Activated CD4-positive, alpha-beta T cell treated with anti-CD3 and anti-CD28 coated beads, Interleukin-2, amount 50 U/mL, for 48 hours (primary cell): ENCODE results near the gene LTBP1.

Experiments used
- DNase-seq, 2 experiments: peaks; one replicate each; pipeline ENCODE4 v3.0.0-alpha.2; 2020

LTBP1 gene

DNA sequence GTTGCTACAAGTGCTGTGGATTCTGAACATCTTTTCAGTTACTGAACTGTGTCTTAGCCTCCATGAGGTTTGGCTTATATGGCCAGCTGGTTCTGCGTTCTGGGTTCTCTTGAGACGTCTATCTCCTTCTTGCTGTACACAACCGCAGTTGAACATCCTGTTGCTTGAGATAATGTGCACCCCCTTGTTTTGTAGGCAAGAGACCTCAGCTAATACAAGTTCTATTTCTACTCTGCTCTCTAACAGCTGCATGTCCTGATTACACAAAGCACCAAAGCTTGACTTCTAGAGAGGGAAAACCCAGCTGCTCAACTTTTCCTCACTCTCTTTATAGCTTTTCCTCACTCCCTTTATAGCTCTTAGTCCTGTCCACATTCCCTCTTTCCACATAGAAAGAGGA lies 176.0 kb downstream of the LTBP1 start:
- DNase-seq = no peak

DNA sequence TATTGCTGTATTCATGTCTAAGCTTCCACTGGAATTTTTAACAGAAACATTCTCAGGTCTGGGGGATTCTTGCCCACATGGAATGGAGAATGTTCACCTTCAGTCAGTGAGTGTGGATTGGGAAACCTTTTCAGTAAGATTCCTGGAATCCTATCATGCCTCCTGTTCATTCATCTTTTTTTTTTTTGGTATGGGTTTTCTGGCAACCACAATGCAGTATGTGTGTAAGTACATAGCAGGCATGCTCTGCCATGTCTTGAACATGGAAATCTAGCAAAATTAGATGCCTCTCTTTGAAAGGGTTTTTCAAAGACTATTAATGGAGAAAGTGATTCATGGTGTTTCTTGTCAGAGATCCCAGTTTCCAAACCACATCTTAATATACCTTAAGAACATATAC lies 176.5 kb downstream of the LTBP1 start:
- DNase-seq = no peak

DNA sequence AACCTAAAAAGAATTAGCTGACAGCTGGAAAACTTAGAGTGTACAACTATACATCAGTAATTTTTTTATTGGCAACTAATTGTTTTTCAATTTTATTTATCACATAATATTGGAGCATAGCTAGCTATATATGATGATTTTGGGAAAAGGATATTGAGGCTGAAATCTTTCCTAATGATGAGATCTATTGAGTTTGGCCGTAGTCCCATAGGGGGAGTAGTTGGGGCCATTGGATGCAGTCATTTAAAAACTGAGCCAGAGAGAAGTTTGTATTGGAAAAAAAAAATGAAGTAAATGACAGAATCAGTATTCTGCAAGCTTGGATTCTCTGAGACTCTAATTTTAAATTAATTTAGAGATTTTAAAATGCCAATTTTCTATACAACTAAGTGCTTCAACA lies 179.8 kb downstream of the LTBP1 start:
- no peak for DNase-seq

DNA sequence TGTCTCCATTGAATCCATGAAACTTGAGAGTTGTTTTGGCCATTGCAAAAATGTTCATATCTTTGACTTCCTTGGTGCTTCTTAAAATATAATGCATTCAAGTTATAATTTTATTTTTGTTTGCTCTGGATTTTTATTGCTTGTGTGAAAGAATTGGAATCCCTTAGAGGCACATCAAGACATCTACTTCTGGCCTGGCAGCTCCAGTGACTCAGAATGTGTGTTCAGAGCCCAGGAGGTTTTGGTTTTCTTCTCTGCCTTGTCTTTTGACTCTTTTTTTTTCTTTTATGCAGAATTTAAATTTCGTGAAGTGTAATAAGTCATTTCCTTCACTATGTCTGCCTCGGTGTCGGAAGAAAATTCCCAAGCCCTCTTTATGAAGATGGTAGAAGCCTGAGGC lies 180.2 kb downstream of the LTBP1 start:
- DNase-seq = no peak

DNA sequence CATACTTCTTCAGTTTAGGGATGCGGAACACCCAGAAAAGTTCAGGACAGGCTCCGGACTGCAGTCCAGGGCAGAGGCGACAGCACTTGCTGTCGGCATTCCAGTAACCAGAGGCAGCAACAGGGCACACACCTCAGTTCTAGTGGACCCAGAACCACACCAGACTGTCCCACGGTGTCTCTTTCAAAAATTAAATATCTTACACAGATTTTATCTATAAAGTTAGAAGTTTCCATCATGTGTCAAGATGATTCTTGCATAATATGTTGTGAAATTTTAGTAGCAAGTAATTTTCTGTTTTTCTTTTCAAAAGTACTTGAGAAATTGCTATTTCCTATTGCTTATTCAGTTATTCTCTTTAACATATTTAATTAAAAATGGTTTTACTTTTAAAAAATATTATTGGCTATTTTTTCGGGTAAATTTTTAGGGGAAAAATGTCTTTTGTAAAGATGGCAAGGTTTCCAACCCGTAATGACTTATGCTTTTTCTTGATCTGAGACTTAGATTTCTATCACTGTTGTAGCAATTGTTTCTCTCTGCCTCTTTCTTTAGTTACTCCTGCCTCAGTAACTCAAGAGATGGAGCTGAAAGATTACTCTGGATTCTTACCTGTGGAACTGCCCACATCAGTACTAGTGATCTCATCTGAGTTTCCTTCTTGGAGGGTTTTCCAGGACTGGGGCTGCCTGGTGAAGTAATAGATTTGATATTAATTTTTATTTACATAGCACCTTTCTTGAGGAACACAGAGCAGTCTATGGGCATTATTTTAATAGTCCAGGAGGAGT lies 182.7 kb downstream of the LTBP1 start:
- no peak for DNase-seq

DNA sequence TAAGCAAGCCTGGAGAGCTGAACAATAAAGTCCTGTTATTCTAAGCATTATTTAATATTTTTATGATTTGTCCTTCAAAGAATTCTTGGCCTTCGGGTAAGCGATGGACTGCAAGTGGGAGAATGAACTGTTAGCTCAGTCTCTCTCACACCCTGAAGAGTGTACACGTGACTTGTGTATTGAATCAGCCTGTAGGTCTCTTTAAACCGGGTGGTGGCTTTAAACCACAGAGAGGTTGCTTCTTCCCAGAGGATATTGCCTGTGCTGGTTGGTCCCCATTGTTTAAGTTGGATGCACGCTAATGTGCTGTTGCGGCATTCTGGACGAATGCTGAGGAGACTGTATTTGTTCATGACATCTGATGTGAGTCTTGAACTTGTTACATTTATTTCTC lies 183.3 kb downstream of the LTBP1 start:
- DNase-seq = no peak

DNA sequence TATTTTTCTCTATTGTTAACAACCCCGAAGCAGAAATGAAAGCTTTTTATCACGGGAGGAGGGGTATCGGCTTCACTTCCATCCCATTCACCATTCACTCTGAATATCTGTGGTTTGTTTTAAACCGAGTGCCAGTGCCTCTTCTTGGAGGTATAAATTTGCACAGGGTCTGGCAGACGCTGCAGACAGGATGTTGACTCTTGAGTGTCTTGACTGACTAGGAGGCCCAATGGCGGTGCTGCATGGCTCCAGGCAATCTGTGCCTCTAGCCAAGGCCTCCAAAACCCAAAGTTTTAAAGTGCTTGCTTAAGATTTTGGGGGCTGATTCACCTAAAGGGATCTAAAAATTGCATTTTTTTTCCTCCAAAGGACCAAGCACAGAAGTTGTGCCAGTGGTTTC lies 183.8 kb downstream of the LTBP1 start:
- no peak for DNase-seq

DNA sequence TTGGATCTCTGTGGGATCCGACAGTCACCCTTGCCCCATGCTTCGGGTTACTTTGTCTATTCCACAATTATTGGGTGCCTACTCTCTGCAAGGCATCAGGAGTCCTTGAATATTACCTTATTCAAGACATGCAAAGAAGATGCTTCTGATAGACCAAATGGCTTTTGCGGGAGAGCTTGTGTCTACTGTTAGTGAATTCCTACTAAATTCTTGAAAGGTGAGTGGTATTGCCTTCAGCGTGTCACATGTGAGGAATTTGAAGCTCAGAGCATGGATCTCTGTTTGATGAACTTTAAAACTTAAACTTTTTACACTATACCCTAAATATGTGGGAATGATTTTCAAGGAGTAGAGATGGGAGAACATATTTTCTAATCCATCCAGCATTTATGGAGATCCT lies 184.4 kb downstream of the LTBP1 start:
- no peak for DNase-seq

DNA sequence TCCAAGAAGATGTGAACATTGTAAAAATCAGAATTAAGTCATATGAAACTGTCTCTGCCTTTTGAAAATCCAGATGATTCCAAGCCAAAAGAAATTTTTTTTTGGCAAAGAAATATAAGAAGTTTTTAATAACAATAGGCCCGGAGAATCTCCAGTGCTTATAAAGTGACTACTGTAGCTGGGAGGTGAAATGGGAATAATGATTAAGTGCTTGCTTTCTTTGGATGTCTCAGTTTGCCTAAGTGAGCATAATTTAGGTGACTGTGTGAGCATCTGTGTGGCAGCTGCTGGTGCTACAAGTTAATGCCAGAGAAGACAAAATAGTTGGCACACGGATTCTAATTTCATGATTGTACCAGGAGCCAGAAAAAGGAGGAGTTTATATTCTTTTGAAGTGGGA lies 185.0 kb downstream of the LTBP1 start:
- DNase-seq = no peak

DNA sequence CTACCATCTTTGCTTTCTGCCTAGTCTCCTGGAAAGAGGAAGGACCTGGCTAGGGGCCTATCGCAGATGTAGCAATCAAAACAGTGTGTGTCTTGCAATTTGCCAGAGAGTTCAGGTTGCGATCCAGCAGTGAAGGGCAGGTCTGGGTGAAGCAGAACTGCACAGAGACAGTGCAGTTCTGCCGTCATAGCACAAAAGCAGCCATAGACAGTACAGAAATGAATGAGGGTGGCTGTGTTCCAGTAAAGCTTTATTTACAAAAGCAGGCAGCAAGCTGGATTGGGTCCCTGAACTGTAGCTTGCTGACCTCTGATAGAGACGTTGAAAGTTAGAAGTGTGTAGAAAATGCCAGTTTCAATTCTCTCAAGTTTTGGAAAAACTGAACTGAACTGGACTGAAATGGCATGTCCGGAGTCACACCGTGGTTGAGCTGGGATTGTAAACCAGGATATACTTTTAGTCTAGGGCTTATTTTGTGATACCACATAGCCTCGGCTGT lies 186.8 kb downstream of the LTBP1 start:
- no peak for DNase-seq

DNA sequence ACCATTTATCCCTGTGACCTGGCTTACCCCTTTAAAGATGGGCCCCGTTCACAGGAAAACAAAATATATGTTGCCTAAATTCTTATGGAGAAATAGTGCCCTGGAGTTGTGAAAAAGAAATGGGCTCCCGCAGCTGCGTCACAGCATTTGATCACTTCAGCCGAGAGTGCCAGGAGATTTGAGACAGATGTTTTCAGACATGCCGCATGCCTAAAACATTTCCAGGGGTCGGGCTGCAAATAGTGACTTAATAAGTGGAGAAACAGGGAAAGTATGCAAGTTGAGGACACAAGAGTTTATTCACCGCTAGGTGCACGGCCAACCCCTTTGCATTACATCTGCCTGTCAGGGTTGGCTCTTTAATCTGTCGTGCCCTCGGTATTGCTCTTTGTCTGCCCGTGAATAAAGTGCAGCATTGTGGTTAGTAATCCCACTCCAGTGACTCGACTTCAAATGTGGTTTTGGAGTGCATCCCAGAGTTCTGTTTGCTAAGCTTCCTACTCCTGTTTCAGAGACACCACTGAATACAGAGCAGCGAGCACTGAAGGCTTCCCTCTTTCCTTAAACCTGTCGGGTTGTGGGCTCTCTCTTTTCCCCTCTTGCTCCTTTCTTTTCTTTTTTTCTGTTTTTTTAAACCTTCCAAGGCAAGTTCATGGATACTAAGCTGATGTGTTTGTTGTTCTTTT lies 187.5 kb downstream of the LTBP1 start:
- DNase-seq = no peak

DNA sequence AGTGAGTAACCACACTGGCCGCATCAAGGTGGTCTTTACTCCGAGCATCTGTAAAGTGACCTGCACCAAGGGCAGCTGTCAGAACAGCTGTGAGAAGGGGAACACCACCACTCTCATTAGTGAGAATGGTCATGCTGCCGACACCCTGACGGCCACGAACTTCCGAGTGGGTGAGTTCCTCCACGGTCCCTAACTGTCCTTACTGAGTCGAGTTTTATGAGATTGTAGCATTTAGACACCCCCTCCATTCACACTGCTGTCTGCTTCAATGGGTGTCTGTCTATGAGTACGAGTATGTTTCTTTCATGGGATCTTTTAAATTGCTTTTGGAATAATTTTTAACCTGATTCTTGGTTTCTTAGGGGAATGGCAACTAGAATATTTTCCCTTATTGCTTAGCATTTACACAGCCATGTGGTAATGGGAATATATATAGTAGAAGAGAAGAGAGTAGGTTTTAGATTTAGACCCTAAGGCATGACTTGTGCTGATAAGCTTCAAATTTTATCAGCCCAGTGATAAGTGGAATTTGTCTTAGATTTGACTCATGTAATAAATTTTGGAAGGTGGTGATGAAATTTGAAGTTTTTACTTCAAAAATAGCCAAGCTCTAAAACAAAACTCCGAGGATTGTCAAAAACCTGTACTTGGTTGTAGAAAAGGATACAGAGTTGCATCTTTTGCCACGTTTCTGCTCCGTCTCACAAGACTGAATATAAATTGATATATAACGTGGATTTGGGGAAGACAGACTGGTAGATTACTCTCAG lies 188.2 kb downstream of the LTBP1 start:
- no peak for DNase-seq

DNA sequence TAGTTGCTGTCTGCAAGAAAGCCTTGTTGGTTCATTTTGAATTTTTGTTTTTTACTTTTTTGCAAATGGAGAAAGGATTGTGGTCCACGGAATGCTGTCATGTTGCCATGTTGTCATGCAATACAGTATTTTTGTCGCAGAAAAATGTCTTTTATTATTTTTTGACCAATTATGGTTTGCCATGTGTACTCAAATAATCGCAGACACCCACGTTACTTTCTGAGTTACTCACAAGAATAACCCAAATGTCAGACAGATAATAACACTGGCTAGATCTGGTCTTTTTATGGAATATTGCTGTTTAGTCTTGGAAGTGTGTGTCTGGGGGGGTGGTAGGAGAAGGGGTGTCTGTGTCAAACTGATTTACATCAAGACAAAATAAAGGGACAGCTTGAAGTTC lies 188.9 kb downstream of the LTBP1 start:
- DNase-seq = no peak

DNA sequence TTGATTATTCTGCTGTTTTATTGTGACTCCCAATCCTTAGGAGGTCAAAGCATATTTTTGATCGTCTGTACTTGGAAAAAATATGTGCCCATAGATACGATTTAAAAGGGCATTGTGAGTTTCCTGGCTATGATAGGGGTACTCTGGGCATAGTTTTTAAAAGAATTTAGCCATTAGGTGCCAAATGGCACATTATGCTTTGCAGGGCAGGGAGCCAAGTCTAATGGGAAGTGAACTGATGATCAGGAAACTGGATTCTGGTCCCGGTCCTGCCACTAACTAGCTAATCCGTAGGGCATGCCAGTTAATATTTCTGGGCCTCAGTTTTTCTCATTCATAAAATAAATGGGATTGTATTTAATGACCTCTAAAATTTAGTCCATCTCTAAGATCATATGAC lies 189.3 kb downstream of the LTBP1 start:
- DNase-seq = no peak

DNA sequence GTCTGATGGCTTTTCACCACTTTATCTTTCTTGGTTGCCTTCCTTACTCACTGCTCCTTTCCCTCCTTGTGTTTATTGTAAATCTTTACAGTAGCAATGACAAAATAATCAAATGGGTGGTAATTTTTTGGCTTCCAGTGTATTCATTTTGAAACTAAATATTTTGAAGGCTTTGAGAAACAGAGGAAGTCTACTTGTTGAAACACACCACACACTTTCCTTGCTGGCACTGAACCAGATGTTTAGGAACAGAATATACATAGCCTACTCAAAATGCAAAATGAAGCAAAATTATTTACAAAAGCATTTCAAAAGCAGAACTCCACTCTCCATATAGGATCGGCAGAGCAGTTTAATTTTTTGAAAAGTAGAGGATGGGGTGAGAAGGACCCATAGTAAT lies 189.8 kb downstream of the LTBP1 start:
- DNase-seq = no peak

DNA sequence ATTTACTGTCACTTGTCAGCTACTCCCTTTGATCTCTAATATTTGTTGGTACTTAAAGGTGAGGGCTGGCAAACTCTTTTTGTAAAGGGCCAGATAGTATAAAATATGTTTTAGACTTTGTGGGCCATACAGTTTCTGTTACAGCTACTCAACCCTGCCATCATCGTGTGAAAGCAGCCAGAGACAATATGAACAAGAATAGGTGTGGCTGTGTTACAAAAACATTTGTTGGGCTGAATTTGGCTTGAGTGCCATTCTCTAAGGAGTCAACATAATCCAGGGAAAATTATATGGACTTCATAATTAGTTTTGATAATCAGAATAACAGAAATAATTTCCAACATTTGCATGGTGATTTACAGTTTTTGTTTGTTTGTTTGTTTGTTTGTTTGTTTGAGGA lies 190.6 kb downstream of the LTBP1 start:
- no peak for DNase-seq

DNA sequence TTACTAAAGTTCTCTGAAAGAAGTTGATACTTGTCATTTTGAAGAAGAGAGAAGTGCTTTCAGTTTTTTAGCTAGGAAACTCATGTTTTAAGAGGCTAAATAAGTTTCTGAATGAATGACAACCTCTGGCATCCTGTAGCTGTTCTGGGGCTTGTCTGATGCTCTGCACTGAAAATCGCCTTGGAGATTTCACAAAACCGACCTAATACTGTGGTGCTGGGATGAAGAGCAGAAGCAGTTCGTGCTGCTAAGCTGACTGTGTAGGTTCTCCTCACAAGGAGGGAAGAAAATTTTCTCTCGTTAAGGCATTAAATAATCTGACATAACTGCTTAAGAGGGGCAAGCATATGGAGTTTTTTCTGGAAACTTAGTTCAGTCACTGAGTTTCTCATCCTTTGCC lies 193.2 kb downstream of the LTBP1 start:
- DNase-seq = no peak

DNA sequence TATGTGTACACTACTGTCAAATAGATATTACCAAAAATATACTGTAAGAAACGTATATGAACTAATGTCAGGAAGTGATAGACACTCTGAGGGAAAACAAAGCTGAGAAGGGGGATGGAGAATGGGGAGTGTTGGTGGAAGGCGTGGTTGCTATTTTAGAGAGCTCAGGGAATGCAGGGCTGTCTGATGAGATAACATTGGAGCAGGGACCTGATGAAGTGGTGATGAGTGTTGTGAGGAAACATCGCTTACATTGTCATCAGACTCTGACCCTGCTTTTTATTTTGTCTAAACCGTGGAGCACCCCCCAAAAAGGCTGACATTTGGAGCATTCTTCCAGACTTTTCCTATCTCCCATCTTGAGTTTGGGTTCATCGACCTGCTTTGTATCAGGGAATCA lies 194.7 kb downstream of the LTBP1 start:
- DNase-seq = no peak

DNA sequence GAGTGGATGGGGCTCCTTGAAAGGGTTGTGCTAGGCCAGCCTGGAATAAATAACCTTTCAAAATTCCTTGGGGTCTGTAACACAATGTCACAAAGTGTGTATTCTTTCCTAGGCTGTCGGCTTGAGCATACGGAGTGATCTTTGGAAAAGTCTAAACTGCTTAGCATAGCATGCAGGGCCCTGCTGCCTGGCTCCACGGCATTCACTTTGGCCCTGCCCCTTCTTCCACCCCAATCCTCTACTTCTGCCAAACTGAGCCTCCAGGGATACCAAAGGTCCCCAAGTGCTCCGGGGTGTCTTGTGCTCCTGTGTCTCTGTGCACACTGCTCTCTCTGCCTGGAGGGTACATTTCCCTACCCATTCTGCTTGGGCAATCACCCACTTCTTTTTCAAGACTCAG lies 196.1 kb downstream of the LTBP1 start:
- no peak for DNase-seq

DNA sequence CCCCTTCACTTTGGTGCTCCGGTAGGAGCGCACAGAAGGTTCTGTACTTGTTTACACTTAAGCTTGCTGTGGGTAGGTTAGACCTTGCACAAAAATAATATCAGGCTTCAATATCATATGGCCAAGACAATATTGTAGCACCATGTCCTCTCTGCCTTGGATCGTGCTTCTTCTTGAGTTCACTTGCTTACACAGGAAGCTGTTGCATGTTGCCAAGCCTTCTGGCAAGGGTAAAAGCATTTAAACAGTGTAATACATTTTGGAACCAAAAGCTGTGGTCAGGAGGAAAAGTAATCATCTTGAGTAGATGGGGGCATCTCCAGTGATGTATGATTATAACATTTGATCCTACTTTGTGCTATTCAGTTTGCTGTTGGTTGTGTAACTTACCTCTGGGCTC lies 197.5 kb downstream of the LTBP1 start:
- DNase-seq = no peak

DNA sequence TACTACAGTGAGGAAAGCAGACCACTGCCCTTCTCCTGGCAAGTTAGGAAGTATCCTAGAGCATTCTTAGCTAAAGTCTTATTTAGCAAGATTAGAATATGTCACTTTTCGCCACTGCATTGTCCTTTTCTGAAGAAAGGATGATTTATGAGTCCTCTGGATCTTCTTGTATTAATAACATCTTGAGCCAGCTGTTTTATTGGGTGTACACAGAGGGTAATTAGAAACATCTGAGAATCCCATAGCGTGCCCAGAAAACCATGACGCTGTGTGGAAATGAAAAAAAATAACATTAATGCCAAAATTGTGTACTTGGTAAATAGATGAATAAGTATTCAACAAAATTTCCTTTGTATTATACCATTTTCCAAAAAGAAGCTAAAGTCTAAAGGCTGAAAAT lies 198.7 kb downstream of the LTBP1 start:
- no peak for DNase-seq

DNA sequence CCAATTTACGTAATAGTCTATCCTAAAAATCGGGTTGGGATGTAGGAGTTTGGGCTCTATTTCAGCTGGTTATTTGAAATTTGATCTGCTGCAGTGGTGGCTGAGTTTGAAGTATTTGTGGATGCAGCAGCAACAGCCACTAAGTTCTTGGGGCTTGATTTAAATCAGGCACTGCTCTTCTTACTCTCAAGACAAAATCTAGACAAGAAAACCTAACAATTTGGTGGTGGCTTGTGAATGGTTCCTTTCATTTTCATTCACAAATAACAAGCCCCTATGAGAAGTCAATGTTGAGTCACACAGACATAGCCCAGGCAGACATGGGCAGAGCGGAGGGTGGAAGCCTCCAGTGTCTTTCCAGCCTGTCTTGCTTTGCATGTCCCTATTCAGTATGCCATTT lies 199.3 kb downstream of the LTBP1 start:
- DNase-seq = no peak

DNA sequence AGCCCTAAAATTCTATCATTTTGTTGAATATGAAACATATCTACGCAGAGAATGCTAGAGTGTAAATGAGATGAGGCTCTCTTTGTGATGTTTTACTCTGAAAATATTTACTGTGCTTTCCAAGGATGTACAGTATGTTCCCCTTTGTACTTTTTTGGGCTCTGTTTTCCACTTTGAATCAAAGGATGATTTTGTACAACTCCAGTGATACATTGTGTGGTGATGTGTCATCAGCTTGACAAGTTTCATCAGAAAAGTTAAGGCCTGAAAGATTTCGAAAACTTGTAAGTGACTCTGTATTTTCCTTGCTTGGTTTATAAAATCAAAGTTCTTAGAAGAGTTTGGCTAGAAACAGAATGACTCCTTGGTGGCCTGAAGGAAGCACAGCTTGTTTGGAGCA lies 206.3 kb downstream of the LTBP1 start:
- no peak for DNase-seq

DNA sequence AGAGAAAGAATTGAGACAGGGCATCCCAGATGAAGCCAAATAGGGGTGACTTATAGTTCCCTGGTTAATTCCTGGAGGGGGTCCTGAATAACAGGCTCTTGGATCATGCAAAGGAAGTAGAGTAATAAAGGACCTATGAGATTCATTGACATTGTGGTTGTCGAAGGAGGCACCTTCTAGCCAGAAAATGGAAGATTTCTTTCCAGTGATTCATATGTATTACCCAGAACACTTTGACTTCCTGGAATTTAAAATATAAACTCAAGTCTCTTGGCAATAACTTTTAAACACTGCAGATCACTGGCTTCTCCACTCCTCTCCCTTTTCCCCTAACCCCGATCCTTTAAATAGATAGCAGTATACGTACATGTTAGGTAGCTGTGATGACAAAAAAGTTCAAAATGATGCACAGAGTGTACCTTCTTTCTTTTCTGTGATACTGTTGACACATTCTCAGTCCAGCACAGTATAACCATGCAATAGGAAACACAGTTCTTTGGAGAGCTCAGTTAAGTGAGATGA lies 211.8 kb downstream of the LTBP1 start:
- DNase-seq = no peak
